ENCODE data around the gene NPY5R. TPM values are rescaled to one million over a fixed set of nuclear protein-coding genes. Genes with fewer than 3 reads are reported as not detected.

Gene NPY5R
- total and polyA plus RNA-seq, 2 donors (not counting 1 experiment from before 2014, with no cell fraction given): not detected

DNA sequence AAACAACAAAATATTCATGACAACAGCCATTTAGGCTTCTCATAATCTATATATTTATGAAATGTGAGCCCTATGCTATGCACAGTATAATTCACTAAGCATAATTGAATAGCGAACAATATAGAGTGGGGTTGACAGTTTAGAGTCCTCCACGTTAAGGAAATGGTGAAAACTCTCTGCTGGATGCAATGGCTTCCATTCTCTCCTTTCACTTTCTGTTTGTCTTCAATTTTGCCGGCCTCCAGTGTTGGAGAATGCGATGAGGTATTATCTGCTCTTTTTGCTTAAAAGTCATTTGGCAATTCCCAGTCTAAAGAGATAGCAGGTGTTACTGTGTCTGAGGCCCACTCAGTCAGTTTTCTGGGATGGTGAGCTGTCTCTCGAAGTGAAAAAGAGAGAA, 52.1 kb downstream of the NPY5R start:
- no peak overlapping the region for H3K9ac ChIP-seq (ENCODE audit: low read length)
- H3K9me3 ChIP-seq (ENCODE audit: control extremely low read depth in 1 of 3, control insufficient read depth in 2 of 3, insufficient read depth in 1 of 3, low read length in 2 of 3): no peaks in the 10 kb centered on the region
- H3K27me3 Mint-ChIP-seq: peaks cover 13% of the 10 kb centered on the region
- H3K27ac Mint-ChIP-seq: no peak overlapping the region
- no peaks in the 10 kb centered on the region for H3K9me3 Mint-ChIP-seq (ENCODE audit: insufficient read depth)
- no peaks in the 10 kb centered on the region for H3K4me1 Mint-ChIP-seq
- H3K4me1 ChIP-seq (ENCODE audit: control insufficient read depth in 2 of 2, insufficient read depth in 2 of 2, low read length in 2 of 2): no peaks in the 10 kb centered on the region
- no peak for DNase-seq
- H3K36me3 ChIP-seq (replicated peaks in 1 of 2; ENCODE audit: control extremely low read depth in 1 of 2, control insufficient read depth in 1 of 2, extremely low read depth in 1 of 2, insufficient read depth in 2 of 2, low read length in 1 of 2): no peaks in the 10 kb centered on the region
- no peak for ATAC-seq (ENCODE audit: low read depth)
- H3K4me3 Mint-ChIP-seq: peak overlapping the region; percentile 17
- intact Hi-C loops (cut with micrococcal nuclease): no loop called here
- ChIA-PET POLR2A (no interaction called here), CTCF (no interaction called here)
- H3K79me2 ChIP-seq (ENCODE audit: control insufficient read depth, insufficient read depth, low read length): no peaks in the 10 kb centered on the region
- H2AFZ ChIP-seq (ENCODE audit: insufficient read depth, low read depth, low read length, poor library complexity, severe bottlenecking): no peak overlapping the region
- H3K27me3 ChIP-seq (replicated peaks in 1 of 4; ENCODE audit: control extremely low read depth in 1 of 4, control insufficient read depth in 3 of 4, insufficient read depth in 4 of 4, low read length in 3 of 4): no peaks in the 10 kb centered on the region
- no peaks in the 10 kb centered on the region for H4K20me1 ChIP-seq (ENCODE audit: control insufficient read depth, insufficient read depth, low read length, poor library complexity, severe bottlenecking)
- no peak overlapping the region for H3K27ac ChIP-seq (ENCODE audit: low read length in 2 of 2)
- no peak for TF ChIP-seq CTCF (IDR thresholded peaks at IDR 0.05)
- TF ChIP-seq EZH2 (IDR thresholded peaks at IDR 0.05; ENCODE audit: borderline replicate concordance, insufficient read depth, low read depth, low read length, poor library complexity, severe bottlenecking): no peak
- no peak overlapping the region for H3K4me2 ChIP-seq (replicated peaks; ENCODE audit: low read depth, low read length, poor library complexity, severe bottlenecking)
- WGBS (ENCODE audit: insufficient coverage): 83% methylated on average over 1 of the region's 5 CpGs
- no peak overlapping the region for H3K4me3 ChIP-seq (ENCODE audit: control extremely low read depth in 1 of 5, extremely low read depth in 1 of 5, insufficient read depth in 1 of 5, low read depth in 2 of 5, low read length in 4 of 5)

GRCh38 chr4:163398238-163398637, 54.5 kb downstream of the NPY5R start:
- TF ChIP-seq EZH2 (IDR thresholded peaks at IDR 0.05; ENCODE audit: borderline replicate concordance, insufficient read depth, low read depth, low read length, poor library complexity, severe bottlenecking) (no peak), CTCF (IDR thresholded peaks at IDR 0.05) (no peak)
- ChIA-PET POLR2A (no interaction called here), CTCF (no interaction called here)
- H3K9ac ChIP-seq (ENCODE audit: low read length): no peak overlapping the region
- ATAC-seq (ENCODE audit: low read depth) (no peak), DNase-seq (no peak)
- H3K36me3 ChIP-seq (replicated peaks in 1 of 2; ENCODE audit: control extremely low read depth in 1 of 2, control insufficient read depth in 1 of 2, extremely low read depth in 1 of 2, insufficient read depth in 2 of 2, low read length in 1 of 2): no peaks in the 10 kb centered on the region
- Mint-ChIP-seq H3K4me1 (no peaks in the 10 kb centered on the region), H3K9me3 (ENCODE audit: insufficient read depth) (no peaks in the 10 kb centered on the region), H3K27ac (no peak overlapping the region), H3K27me3 (peaks cover 8% of the 10 kb centered on the region), H3K4me3 (no peak overlapping the region)
- no peaks in the 10 kb centered on the region for H4K20me1 ChIP-seq (ENCODE audit: control insufficient read depth, insufficient read depth, low read length, poor library complexity, severe bottlenecking)
- no peak overlapping the region for H2AFZ ChIP-seq (ENCODE audit: insufficient read depth, low read depth, low read length, poor library complexity, severe bottlenecking)
- H3K79me2 ChIP-seq (ENCODE audit: control insufficient read depth, insufficient read depth, low read length): no peaks in the 10 kb centered on the region
- no peaks in the 10 kb centered on the region for H3K9me3 ChIP-seq (ENCODE audit: control extremely low read depth in 1 of 3, control insufficient read depth in 2 of 3, insufficient read depth in 1 of 3, low read length in 2 of 3)
- no peak overlapping the region for H3K4me3 ChIP-seq (ENCODE audit: control extremely low read depth in 1 of 5, extremely low read depth in 1 of 5, insufficient read depth in 1 of 5, low read depth in 2 of 5, low read length in 4 of 5)
- H3K27ac ChIP-seq (ENCODE audit: low read length in 2 of 2): no peak overlapping the region
- H3K4me1 ChIP-seq (ENCODE audit: control insufficient read depth in 2 of 2, insufficient read depth in 2 of 2, low read length in 2 of 2): no peaks in the 10 kb centered on the region
- intact Hi-C loops (cut with micrococcal nuclease): no loop called here
- H3K4me2 ChIP-seq (replicated peaks; ENCODE audit: low read depth, low read length, poor library complexity, severe bottlenecking): no peak overlapping the region
- H3K27me3 ChIP-seq (replicated peaks in 1 of 4; ENCODE audit: control extremely low read depth in 1 of 4, control insufficient read depth in 3 of 4, insufficient read depth in 4 of 4, low read length in 3 of 4): no peaks in the 10 kb centered on the region

Data from B cell (primary cell).